Smooth muscle cell (in vitro differentiated cells): ENCODE data around the gene ITPRID1. TPM values are rescaled to one million over a fixed set of nuclear protein-coding genes. Genes with fewer than 3 reads are reported as not detected.

Experiments
- DNase-seq: peaks from one replicate; lab custom pipeline; 2025; ENCODE audit not compliant: unreplicated experiment; lab: John Stamatoyannopoulos, UW
- H2AFZ ChIP-seq: fragments of 200-600 bp; sonication (generic); 2 replicates; pipeline ENCODE4 v1.6.0; 2016; ENCODE audit warnings: antibody characterized with exemption, low read depth, mild to moderate bottlenecking
- H3F3A ChIP-seq: fragments of 200-600 bp; sonication (generic); 2 replicates; pipeline ENCODE4 v1.6.0; 2017; ENCODE audit warnings: antibody characterized with exemption, low read depth
- H3K27ac ChIP-seq: fragments of 200-600 bp; sonication (generic); 2 replicates; pipeline ENCODE4 v1.5.1; 2016; ENCODE audit warnings: low read depth, mild to moderate bottlenecking
- H3K27me3 ChIP-seq: fragments of 200-600 bp; sonication (generic); 2 replicates; pipeline ENCODE4 v1.6.1; 2016; ENCODE audit warnings: low read depth, mild to moderate bottlenecking
- H3K36me3 ChIP-seq: fragments of 200-600 bp; sonication (generic); 2 replicates; pipeline ENCODE4 v1.5.1; 2016; ENCODE audit warnings: low read depth
- H3K4me1 ChIP-seq: fragments of 200-600 bp; sonication (generic); 2 replicates; pipeline ENCODE4 v1.5.1; 2016; ENCODE audit warnings: low read depth
- H3K4me2 ChIP-seq: fragments of 200-600 bp; sonication (generic); 2 replicates; pipeline ENCODE4 v1.6.0; 2016; ENCODE audit warnings: mild to moderate bottlenecking
- H3K4me3 ChIP-seq: fragments of 200-600 bp; sonication (generic); 2 replicates; pipeline ENCODE4 v1.5.1; 2016; ENCODE audit warnings: mild to moderate bottlenecking
- H3K79me2 ChIP-seq: fragments of 200-600 bp; sonication (generic); 2 replicates; pipeline ENCODE4 v1.6.0; 2016; ENCODE audit warnings: low read depth, mild to moderate bottlenecking
- H3K9ac ChIP-seq: fragments of 200-600 bp; sonication (generic); 2 replicates; pipeline ENCODE4 v1.6.0; 2016; ENCODE audit warnings: low read depth
- H3K9me3 ChIP-seq: fragments of 200-600 bp; sonication (generic); replicated peaks from 2 replicates; pipeline ENCODE4 v1.5.1; 2016; ENCODE audit warnings: low read depth
- H4K20me1 ChIP-seq: fragments of 200-600 bp; sonication (generic); 2 replicates; pipeline ENCODE4 v1.6.0; 2016; ENCODE audit warnings: low read depth
- WGBS: methylation state at CpG from one replicate; pipeline ENCODE4 v1.1.7; 2016; ENCODE audit warnings: low lambda C conversion rate; 5-methylcytosine and 5-hydroxymethylcytosine counted together
- polyA plus RNA-seq: library from polyadenylated mRNA; unstranded; fragments of >200 nt; fragmentation: Nextera tagmentation; extraction: Ambion mirVana; gene quantifications from 2 replicates; pipeline ENCODE4 v1.2.1, GENCODE V29; 2016
- total RNA-seq: library from RNA; depleted of rRNA; stranded (reverse); fragments of >200 nt; gene quantifications from 2 replicates; pipeline ENCODE4 v1.2.3, GENCODE V29; 2014
- TF ChIP-seq, protein P1 (sequence below): fragments of 200-600 bp; sonication (generic); IDR thresholded peaks from 2 replicates; pipeline ENCODE4 v1.5.1; 2017; ENCODE audit warnings: borderline replicate concordance, mild to moderate bottlenecking, antibody characterized with exemption; ENCODE audit not compliant: insufficient read depth, poor library complexity, severe bottlenecking

Gene ITPRID1
- total and polyA plus RNA-seq, 2 experiments from 2014 or later: not detected

DNA sequence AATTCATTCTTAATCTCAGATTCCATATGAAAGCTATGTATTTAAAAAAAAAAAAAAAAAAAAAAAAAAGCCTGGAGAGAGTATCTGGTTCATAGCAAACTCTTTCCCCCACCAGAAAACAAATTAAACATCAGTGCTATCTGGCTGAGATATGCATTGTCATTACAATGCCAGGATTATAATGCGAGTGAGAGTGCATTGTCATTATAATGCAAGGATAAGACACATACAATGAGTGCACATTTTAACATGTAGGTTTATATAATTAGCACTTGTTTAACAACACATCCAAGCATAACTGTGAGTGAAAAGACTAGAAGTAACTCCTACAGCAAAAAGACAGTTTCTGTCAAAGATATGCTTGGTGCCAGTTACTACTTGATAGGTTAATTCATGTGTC, 48.1 kb downstream of the ITPRID1 start:
- no peaks in the 10 kb centered on the region for H3F3A ChIP-seq
- no peak overlapping the region for H2AFZ ChIP-seq
- H3K9me3 ChIP-seq: no peaks in the 10 kb centered on the region
- no peak overlapping the region for H3K4me2 ChIP-seq
- TF ChIP-seq, protein P1, sequence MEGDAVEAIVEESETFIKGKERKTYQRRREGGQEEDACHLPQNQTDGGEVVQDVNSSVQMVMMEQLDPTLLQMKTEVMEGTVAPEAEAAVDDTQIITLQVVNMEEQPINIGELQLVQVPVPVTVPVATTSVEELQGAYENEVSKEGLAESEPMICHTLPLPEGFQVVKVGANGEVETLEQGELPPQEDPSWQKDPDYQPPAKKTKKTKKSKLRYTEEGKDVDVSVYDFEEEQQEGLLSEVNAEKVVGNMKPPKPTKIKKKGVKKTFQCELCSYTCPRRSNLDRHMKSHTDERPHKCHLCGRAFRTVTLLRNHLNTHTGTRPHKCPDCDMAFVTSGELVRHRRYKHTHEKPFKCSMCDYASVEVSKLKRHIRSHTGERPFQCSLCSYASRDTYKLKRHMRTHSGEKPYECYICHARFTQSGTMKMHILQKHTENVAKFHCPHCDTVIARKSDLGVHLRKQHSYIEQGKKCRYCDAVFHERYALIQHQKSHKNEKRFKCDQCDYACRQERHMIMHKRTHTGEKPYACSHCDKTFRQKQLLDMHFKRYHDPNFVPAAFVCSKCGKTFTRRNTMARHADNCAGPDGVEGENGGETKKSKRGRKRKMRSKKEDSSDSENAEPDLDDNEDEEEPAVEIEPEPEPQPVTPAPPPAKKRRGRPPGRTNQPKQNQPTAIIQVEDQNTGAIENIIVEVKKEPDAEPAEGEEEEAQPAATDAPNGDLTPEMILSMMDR: no peak
- H3K4me3 ChIP-seq: no peak overlapping the region
- 79% methylated on average over 1 of the region's 1 CpG for WGBS
- no peak overlapping the region for H3K27ac ChIP-seq
- no peaks in the 10 kb centered on the region for H3K79me2 ChIP-seq
- no peaks in the 10 kb centered on the region for H4K20me1 ChIP-seq
- no peak overlapping the region for H3K9ac ChIP-seq
- no peak for DNase-seq
- H3K36me3 ChIP-seq: no peaks in the 10 kb centered on the region
- no peaks in the 10 kb centered on the region for H3K4me1 ChIP-seq
- H3K27me3 ChIP-seq: peaks cover 43% of the 10 kb centered on the region

DNA sequence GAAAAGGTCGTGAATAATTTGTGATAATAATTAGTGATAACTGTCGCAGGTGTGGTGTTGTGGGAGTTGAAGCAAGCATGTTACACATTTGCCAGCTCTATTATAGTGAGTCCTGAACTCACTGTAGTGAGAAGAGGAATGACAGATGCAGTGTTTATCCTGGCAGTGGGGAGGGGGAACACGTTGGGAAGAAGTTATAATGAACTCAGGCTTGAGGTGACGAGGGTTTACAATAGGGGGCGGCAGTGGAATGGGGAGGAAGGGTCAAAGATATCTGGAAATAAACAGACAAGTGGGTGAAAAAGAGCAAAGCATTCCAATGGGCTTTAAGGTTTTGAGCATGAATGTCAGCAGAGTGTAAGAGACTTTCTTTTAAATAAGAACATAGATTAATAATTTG, 49.6 kb downstream of the ITPRID1 start:
- H2AFZ ChIP-seq: no peak overlapping the region
- WGBS: 70% methylated on average over 5 of the region's 5 CpGs
- TF ChIP-seq, protein P1: no peak
- H3K27ac ChIP-seq: no peak overlapping the region
- peaks cover 43% of the 10 kb centered on the region for H3K27me3 ChIP-seq
- no peaks in the 10 kb centered on the region for H3K4me1 ChIP-seq
- H3K4me3 ChIP-seq: no peak overlapping the region
- no peak for DNase-seq
- no peaks in the 10 kb centered on the region for H3K9me3 ChIP-seq
- no peaks in the 10 kb centered on the region for H3K36me3 ChIP-seq
- H3K4me2 ChIP-seq: no peak overlapping the region
- no peaks in the 10 kb centered on the region for H3K79me2 ChIP-seq
- no peak overlapping the region for H3K9ac ChIP-seq
- H4K20me1 ChIP-seq: no peaks in the 10 kb centered on the region
- H3F3A ChIP-seq: no peaks in the 10 kb centered on the region

DNA sequence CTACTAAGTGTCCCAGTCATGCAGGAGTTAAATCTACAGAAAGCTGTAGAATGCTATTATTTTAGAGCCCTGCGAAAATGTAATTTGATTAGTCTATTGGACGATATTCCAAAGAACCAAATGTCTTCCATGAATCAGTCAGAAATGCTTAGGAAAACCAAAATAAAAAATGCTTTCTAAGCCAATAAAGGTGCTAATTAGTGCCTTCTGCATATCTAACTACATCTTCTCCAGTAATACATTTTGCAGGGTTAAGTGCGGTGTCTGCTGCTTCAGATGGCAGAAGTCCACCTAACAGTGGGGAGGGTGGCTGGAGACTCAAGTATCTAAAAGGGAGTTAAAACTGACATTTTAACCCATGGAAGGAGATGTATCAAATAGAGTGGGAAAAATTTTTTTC, 50.1 kb downstream of the ITPRID1 start:
- TF ChIP-seq, protein P1: no peak
- Histone ChIP-seq H3K9ac (no peak overlapping the region), H3K27me3 (peaks cover 43% of the 10 kb centered on the region), H3K4me2 (no peak overlapping the region), H3K79me2 (no peaks in the 10 kb centered on the region), H3K4me1 (no peaks in the 10 kb centered on the region), H3K36me3 (no peaks in the 10 kb centered on the region), H3F3A (no peaks in the 10 kb centered on the region), H2AFZ (no peak overlapping the region), H4K20me1 (no peaks in the 10 kb centered on the region), H3K27ac (no peak overlapping the region), H3K9me3 (no peaks in the 10 kb centered on the region), H3K4me3 (no peak overlapping the region)
- WGBS: 79% methylated on average over 3 of the region's 3 CpGs
- DNase-seq: no peak

DNA sequence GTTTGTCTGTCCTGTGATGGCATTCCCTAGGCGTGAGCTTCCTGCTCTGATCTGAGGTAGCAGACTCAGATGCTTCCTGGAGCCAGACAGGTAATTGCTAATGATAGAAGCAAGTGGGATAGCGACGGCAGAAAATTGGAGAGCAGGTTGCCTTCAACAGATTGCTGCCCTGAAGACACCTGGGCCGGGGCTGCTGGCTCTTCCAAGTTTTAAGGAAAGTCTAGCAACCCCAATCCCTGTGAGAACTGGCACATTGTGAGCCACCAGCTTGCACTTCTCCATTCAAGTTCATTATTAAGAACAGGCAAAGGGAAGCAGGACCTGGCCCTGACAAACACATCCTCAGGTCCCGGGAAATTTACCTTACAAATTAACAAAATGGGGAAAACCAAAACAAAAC, 50.8 kb downstream of the ITPRID1 start:
- Histone ChIP-seq H3K4me2 (no peak overlapping the region), H3K9ac (no peak overlapping the region), H2AFZ (no peak overlapping the region), H3K36me3 (no peaks in the 10 kb centered on the region), H3K79me2 (no peaks in the 10 kb centered on the region), H3F3A (no peaks in the 10 kb centered on the region), H4K20me1 (no peaks in the 10 kb centered on the region), H3K4me1 (no peaks in the 10 kb centered on the region), H3K4me3 (no peak overlapping the region), H3K27ac (no peak overlapping the region), H3K9me3 (no peaks in the 10 kb centered on the region), H3K27me3 (peaks cover 41% of the 10 kb centered on the region)
- WGBS: 74% methylated on average over 5 of the region's 5 CpGs
- no peak for DNase-seq
- TF ChIP-seq, protein P1: no peak
